Kidney epithelial cell (primary cell): Measurements from ENCODE around the gene ITK. TPM values are rescaled to one million over a fixed set of nuclear protein-coding genes. Genes with fewer than 3 reads are reported as not detected.

ENCODE experiments used
- DNase-seq: peaks from one replicate; pipeline ENCODE4 v3.0.0-alpha.2; 2010; ENCODE audit warnings: low read depth
- H3K27me3 ChIP-seq: 2 replicates; pipeline ENCODE4 v1.6.0; 2011; ENCODE audit warnings: low read length; ENCODE audit not compliant: control insufficient read depth, insufficient read depth
- H3K36me3 ChIP-seq: 2 replicates; pipeline ENCODE4 v1.5.1; 2011; ENCODE audit warnings: low read length; ENCODE audit not compliant: control insufficient read depth, insufficient read depth
- H3K4me3 ChIP-seq: 2 replicates; pipeline ENCODE4 v1.5.1; 2011; ENCODE audit warnings: low read depth, mild to moderate bottlenecking, control low read depth, low read length
- CTCF ChIP-seq: IDR thresholded peaks from 2 replicates; pipeline ENCODE4 v1.5.1; 2011; ENCODE audit warnings: mild to moderate bottlenecking, moderate library complexity, low read length, control low read depth, inconsistent platforms; ENCODE audit not compliant: insufficient read depth, poor library complexity, severe bottlenecking
- total RNA-seq: library from RNA; depleted of rRNA; stranded (reverse); fragments of >200 nt; gene quantifications from 2 replicates; pipeline ENCODE4 v1.2.3, GENCODE V29; 2015

ITK gene
- total RNA-seq: not detected in 2 replicates

GRCh38 chr5:157180374-157181264 lies at the start of gene ITK:
Gene ITK, plus strand, starts transcription at chr5:157180840. Its CDS starts 138 bp downstream, at chr5:157180978.
- H3K27me3 ChIP-seq: no peaks in the 10 kb centered on the region
- DNase-seq: no peak

GRCh38 chr5:157130925-157131324 lies 49.7 kb upstream of the ITK start:
- no peak for TF ChIP-seq CTCF
- H3K27me3 ChIP-seq: no peaks in the 10 kb centered on the region
- H3K36me3 ChIP-seq: no peaks in the 10 kb centered on the region
- DNase-seq: no peak
- no peak overlapping the region for H3K4me3 ChIP-seq

More at GRCh38 chr5:157180374-157181264, at the start of gene ITK:
- H3K36me3 ChIP-seq: no peaks in the 10 kb centered on the region
- no peak for TF ChIP-seq CTCF
- H3K4me3 ChIP-seq: no peak within 1 kb of the TSS

- no peak for DNase-seq
- no peak overlapping the region for H3K4me3 ChIP-seq
- no peak for TF ChIP-seq CTCF
- no peaks in the 10 kb centered on the region for H3K36me3 ChIP-seq
- no peaks in the 10 kb centered on the region for H3K27me3 ChIP-seq
Observed at GRCh38 chr5:157132281-157132612, 48.4 kb upstream of the ITK start.

- no peak for DNase-seq
- H3K27me3 ChIP-seq: no peaks in the 10 kb centered on the region
- peaks cover 2% of the 10 kb centered on the region for H3K36me3 ChIP-seq
- TF ChIP-seq CTCF: no peak
- no peak overlapping the region for H3K4me3 ChIP-seq
Observed at GRCh38 chr5:157137691-157138090, 42.9 kb upstream of the ITK start.

- peak; percentile 95 for DNase-seq
- Histone ChIP-seq H3K4me3 (peak within 1 kb of the TSS; percentile 86), H3K27me3 (no peaks in the 10 kb centered on the region), H3K36me3 (peaks cover 2% of the 10 kb centered on the region)
- no peak for TF ChIP-seq CTCF
Observed at GRCh38 chr5:157142317-157143126, 38.1 kb upstream of the ITK start, which contains the start of gene MED7. Gene MED7, minus strand, starts transcription at chr5:157142865. Its CDS starts 3,434 bp downstream, at chr5:157139431.
